B cell (primary cell): ENCODE results near the gene ADAMTS10. TPM values are rescaled to one million over a fixed set of nuclear protein-coding genes. Genes with fewer than 3 reads are reported as not detected.

Experiments used
- ATAC-seq: fragments of 200-7000 bp; cut with Tn5 transposase; one replicate; pipeline ENCODE4 v1.10.0; 2021; ENCODE audit warnings: low read depth, mild to moderate bottlenecking, moderate number of reproducible peaks, moderate library complexity
- CTCF ChIA-PET: fragments of 350-600 bp; sonication (Branson Sonifier 250); formaldehyde crosslinking; loops from one replicate; lab custom pipeline; 2021; ENCODE audit warnings: antibody characterized with exemption, inconsistent platforms; lab: Charles Lee
- POLR2A ChIA-PET: fragments of 350-600 bp; sonication (Branson Sonifier 250); formaldehyde crosslinking; loops from one replicate; lab custom pipeline; 2021; ENCODE audit warnings: antibody characterized with exemption; lab: Charles Lee
- DNase-seq: peaks from one replicate; pipeline ENCODE4 v3.0.0; 2013
- H2AFZ ChIP-seq: 2 replicates; pipeline ENCODE4 v1.6.1; 2012; ENCODE audit warnings: mild to moderate bottlenecking, low read depth, low read length; ENCODE audit not compliant: insufficient read depth, poor library complexity, severe bottlenecking
- H3K27ac ChIP-seq, 2 donors: 1 replicate in 1 of 2; 2 replicates in 1 of 2; pipeline ENCODE4 v1.5.1; 2012 to 2013; ENCODE audit warnings: low read length in 2 of 2, mild to moderate bottlenecking in 2 of 2, moderate library complexity in 1 of 2
- H3K27me3 ChIP-seq, 4 experiments: fragments of 200-600 bp in 1 of 4; sonication (generic) in 1 of 4; replicated peaks in 1 of 4; 1 replicate in 2 of 4; 2 replicates in 2 of 4; pipeline versions ENCODE4 v1.6.1 to v1.7.0; 2013 to 2016; ENCODE audit warnings: low read length in 3 of 4, mild to moderate bottlenecking in 2 of 4, mixed read lengths in 1 of 4, moderate library complexity in 1 of 4; ENCODE audit not compliant: insufficient read depth in 4 of 4, control insufficient read depth in 3 of 4; ENCODE audit errors: control extremely low read depth in 1 of 4
- H3K36me3 ChIP-seq, 2 experiments: replicated peaks in 1 of 2; 1 replicate in 1 of 2; 2 replicates in 1 of 2; pipeline versions ENCODE4 v1.6.1 to v1.7.1; 2013; ENCODE audit warnings: low read length in 1 of 2; ENCODE audit not compliant: insufficient read depth in 2 of 2, control insufficient read depth in 1 of 2; ENCODE audit errors: control extremely low read depth in 1 of 2, extremely low read depth in 1 of 2
- H3K4me1 ChIP-seq, 2 donors: fragments of 200-600 bp in 1 of 2; sonication (generic) in 1 of 2; 1 replicate in 1 of 2; 2 replicates in 1 of 2; pipeline versions ENCODE4 v1.5.1 to v1.6.1; 2013 to 2017; ENCODE audit warnings: low read length in 2 of 2; ENCODE audit not compliant: control insufficient read depth in 2 of 2, insufficient read depth in 2 of 2
- H3K4me2 ChIP-seq: replicated peaks from 2 replicates; pipeline ENCODE3; 2012; ENCODE audit warnings: mild to moderate bottlenecking, low read depth, low read length; ENCODE audit not compliant: poor library complexity, severe bottlenecking
- H3K4me3 ChIP-seq, 5 experiments: fragments of 200-600 bp in 1 of 5; sonication (generic) in 1 of 5; 1 replicate in 3 of 5; 2 replicates in 2 of 5; pipeline versions ENCODE4 v1.5.1 to v1.7.0; 2011 to 2016; ENCODE audit warnings: low read length in 4 of 5, mild to moderate bottlenecking in 4 of 5, low read depth in 2 of 5, control low read depth in 1 of 5, moderate library complexity in 1 of 5; ENCODE audit not compliant: insufficient read depth in 1 of 5; ENCODE audit errors: control extremely low read depth in 1 of 5, extremely low read depth in 1 of 5
- H3K79me2 ChIP-seq: fragments of 200-600 bp; sonication (generic); one replicate; pipeline ENCODE4 v1.6.0; 2016; ENCODE audit warnings: low read length; ENCODE audit not compliant: control insufficient read depth, insufficient read depth
- H3K9ac ChIP-seq: fragments of 200-600 bp; sonication (generic); 2 replicates; pipeline ENCODE4 v1.6.1; 2017; ENCODE audit warnings: mild to moderate bottlenecking, low read length, moderate library complexity
- H3K9me3 ChIP-seq, 3 donors: one replicate each; pipeline versions ENCODE4 v1.6.1 to v1.7.1; 2013; ENCODE audit warnings: low read length in 2 of 3; ENCODE audit not compliant: control insufficient read depth in 2 of 3, insufficient read depth in 1 of 3; ENCODE audit errors: control extremely low read depth in 1 of 3
- H4K20me1 ChIP-seq: 2 replicates; pipeline ENCODE4 v1.6.0; 2012; ENCODE audit warnings: mild to moderate bottlenecking, low read length; ENCODE audit not compliant: insufficient read depth, control insufficient read depth, poor library complexity, severe bottlenecking
- H3K27ac Mint-ChIP-seq: one replicate; pipeline ENCODE4 v1.8.0; 2021; ENCODE audit warnings: mixed read lengths
- H3K27me3 Mint-ChIP-seq: one replicate; pipeline ENCODE4 v1.8.0; 2021; ENCODE audit warnings: mixed read lengths
- H3K4me1 Mint-ChIP-seq: one replicate; pipeline ENCODE4 v1.8.0; 2021; ENCODE audit warnings: mixed read lengths
- H3K4me3 Mint-ChIP-seq: one replicate; pipeline ENCODE4 v1.8.0; 2021; ENCODE audit warnings: mixed read lengths
- H3K9me3 Mint-ChIP-seq: one replicate; pipeline ENCODE4 v1.8.0; 2022; ENCODE audit warnings: mixed read lengths; ENCODE audit not compliant: insufficient read depth
- EZH2 ChIP-seq: IDR thresholded peaks from 2 replicates; pipeline ENCODE4 v1.6.1; 2012; ENCODE audit warnings: borderline replicate concordance, low read depth, mild to moderate bottlenecking, moderate library complexity, low read length; ENCODE audit not compliant: insufficient read depth, poor library complexity, severe bottlenecking
- WGBS: methylation state at CpG from one replicate; pipeline ENCODE4 v1.1.5; 2013; ENCODE audit warnings: missing lambda C conversion rate; ENCODE audit not compliant: insufficient coverage; 5-methylcytosine and 5-hydroxymethylcytosine counted together
- intact Hi-C: fragments of 100-400 bp; cut with micrococcal nuclease; formaldehyde crosslinking; loops from one replicate; pipeline ENCODE4 v1.10.0; 2022
- polyA plus RNA-seq: library from polyadenylated mRNA; depleted of rRNA; stranded (reverse); fragments of >200 nt; gene quantifications from 2 replicates; pipeline ENCODE4 v1.2.3, GENCODE V29; 2012
- total RNA-seq, 2 donors: library from RNA; stranded (reverse); fragments of 120-200 nt in 1 of 2; gene quantifications; 1 replicate in 1 of 2; 2 replicates in 1 of 2; pipeline versions ENCODE4 v1.2.3 to v1.2.4, GENCODE V29; 2013 to 2022
- TF ChIP-seq, protein P1 (sequence below): fragments of 200-600 bp; IDR thresholded peaks from one replicate; pipeline ENCODE4 v1.8.0; 2022; ENCODE audit warnings: antibody characterized with exemption, mild to moderate bottlenecking

ADAMTS10 gene
- total and polyA plus RNA-seq, 2 donors (not counting 1 experiment from before 2014, with no cell fraction given), result 0.59 to 1.8 TPM

DNA sequence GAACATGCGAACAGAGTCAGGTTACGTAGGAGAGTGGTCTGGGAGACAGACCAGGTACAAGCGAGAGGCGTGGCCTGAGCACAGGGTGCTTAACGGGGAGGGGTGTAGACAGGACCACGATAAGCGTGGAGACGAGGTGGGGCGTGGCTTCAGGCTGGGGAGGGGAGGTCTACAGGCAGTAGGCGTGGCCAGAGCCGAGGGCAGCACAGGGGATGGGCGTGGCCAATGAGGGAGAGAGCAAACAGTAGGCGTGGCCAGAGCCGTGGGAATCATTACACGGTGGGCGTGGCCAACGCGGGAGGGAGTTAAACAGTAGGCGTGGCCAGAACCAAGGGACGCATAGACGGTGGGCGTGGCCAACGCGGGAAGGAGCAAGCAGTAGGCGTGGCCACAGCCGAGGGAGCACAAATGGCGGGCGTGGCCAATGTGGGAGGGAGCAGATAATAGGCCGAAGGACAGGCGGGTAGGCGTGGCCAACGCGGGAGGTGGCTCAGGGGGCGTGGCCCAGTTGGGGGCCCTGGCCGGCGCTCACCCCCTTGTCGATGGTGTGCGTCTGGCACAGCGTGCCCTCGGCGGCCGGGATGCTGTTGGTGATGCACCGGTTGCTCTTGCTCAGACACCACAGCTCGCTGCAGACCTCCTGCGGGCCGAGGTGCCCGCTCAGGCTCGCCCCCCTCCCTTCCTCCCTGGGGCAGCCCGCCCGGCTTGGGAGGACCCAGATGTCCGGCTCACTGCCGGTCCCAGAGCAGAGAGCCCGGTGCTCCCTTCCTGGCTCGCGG, 18.1 kb downstream of the ADAMTS10 start:
- Histone ChIP-seq H3K4me3 (peak overlapping the region in 4 of 5 experiments; percentile 19 to 58 (median 44)), H3K27me3 (peaks cover 0 to 31% (median 17%) of the 10 kb centered on the region in 4 experiments), H3K79me2 (no peaks in the 10 kb centered on the region), H3K9ac (peak overlapping the region; percentile 59), H3K9me3 (peaks cover 0 to 47% (median 9%) of the 10 kb centered on the region in 3 donors), H3K36me3 (no peaks in the 10 kb centered on the region), H2AFZ (peak overlapping the region; percentile 57), H3K4me2 (peak overlapping the region; percentile 89), H3K27ac (no peak overlapping the region), H4K20me1 (no peaks in the 10 kb centered on the region), H3K4me1 (peaks cover 17% of the 10 kb centered on the region in 2 donors)
- no peak for TF ChIP-seq EZH2
- TF ChIP-seq, protein P1, sequence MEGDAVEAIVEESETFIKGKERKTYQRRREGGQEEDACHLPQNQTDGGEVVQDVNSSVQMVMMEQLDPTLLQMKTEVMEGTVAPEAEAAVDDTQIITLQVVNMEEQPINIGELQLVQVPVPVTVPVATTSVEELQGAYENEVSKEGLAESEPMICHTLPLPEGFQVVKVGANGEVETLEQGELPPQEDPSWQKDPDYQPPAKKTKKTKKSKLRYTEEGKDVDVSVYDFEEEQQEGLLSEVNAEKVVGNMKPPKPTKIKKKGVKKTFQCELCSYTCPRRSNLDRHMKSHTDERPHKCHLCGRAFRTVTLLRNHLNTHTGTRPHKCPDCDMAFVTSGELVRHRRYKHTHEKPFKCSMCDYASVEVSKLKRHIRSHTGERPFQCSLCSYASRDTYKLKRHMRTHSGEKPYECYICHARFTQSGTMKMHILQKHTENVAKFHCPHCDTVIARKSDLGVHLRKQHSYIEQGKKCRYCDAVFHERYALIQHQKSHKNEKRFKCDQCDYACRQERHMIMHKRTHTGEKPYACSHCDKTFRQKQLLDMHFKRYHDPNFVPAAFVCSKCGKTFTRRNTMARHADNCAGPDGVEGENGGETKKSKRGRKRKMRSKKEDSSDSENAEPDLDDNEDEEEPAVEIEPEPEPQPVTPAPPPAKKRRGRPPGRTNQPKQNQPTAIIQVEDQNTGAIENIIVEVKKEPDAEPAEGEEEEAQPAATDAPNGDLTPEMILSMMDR, result no peak
- 6% methylated on average over 54 of the region's 55 CpGs for WGBS
- Mint-ChIP-seq H3K4me1 (peaks cover 15% of the 10 kb centered on the region), H3K27me3 (peaks cover 33% of the 10 kb centered on the region), H3K9me3 (peaks cover 8% of the 10 kb centered on the region), H3K27ac (peak overlapping the region; percentile 4), H3K4me3 (peak overlapping the region; percentile 85)
- CTCF ChIA-PET, result interaction anchor here (0.7 to 1.7 kb wide), 4 partner anchors 12 to 180 kb away, joined by 3 to 10 read pairs (median 6); partner anchors contain the start of gene MARCHF2
- peak; percentile 87 for DNase-seq
- intact Hi-C loops, result no loop called here
- POLR2A ChIA-PET, result no interaction called here
- ATAC-seq, result peak; percentile 79

DNA sequence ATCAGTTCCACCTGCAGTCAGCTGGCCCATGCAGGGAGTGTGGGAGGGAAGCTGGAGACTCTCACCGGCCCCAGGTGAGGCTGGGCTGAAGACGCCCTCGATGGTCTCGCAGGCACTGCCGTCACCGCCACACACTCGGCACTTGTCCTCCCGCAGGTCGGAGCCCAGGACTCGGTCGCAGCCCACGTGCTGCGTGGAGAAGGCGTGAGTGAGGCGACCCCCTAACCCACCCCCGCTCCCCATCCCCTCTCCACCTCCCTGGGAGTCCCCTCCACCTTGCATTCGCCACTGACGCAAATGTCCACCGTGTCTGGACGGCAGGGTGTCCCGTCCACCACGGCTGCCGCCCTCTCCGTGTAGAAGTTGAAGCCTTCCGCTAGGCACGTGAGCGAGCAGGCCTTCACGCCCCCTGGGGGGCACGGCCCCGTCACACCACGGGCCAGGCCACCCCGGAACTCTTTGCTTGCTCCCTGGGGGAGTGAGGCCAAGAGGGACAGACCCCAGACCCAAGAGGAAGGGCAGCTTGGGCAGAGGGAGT, 21.3 kb downstream of the ADAMTS10 start:
- Mint-ChIP-seq H3K4me1 (peaks cover 15% of the 10 kb centered on the region), H3K27me3 (peaks cover 21% of the 10 kb centered on the region), H3K4me3 (no peak overlapping the region), H3K27ac (no peak overlapping the region), H3K9me3 (peaks cover 8% of the 10 kb centered on the region)
- Histone ChIP-seq H3K36me3 (no peaks in the 10 kb centered on the region), H2AFZ (no peak overlapping the region), H3K9ac (no peak overlapping the region), H4K20me1 (no peaks in the 10 kb centered on the region), H3K4me2 (no peak overlapping the region), H3K9me3 (peaks cover 0 to 20% (median 8%) of the 10 kb centered on the region in 3 donors), H3K79me2 (no peaks in the 10 kb centered on the region), H3K4me1 (peaks cover 17% of the 10 kb centered on the region in 2 donors), H3K27me3 (peaks cover 0 to 27% (median 15%) of the 10 kb centered on the region in 4 experiments), H3K4me3 (no peak overlapping the region), H3K27ac (no peak overlapping the region)
- no peak for TF ChIP-seq EZH2
- TF ChIP-seq, protein P1, result no peak
- intact Hi-C loops, result no loop called here
- no peak for DNase-seq
- ChIA-PET POLR2A (no interaction called here), CTCF (interaction anchor here (1.0 to 2.0 kb wide), 3 partner anchors 8 to 30 kb away, joined by 3 to 9 read pairs (median 5); no protein-coding TSS in a partner anchor)
- WGBS, result 96% methylated on average over 29 of the region's 32 CpGs
- ATAC-seq, result no peak
